Loucy (cell line): ENCODE results near the gene ITGAL.

Source experiments
- H2AFZ ChIP-seq: fragments of 200-600 bp; sonication (generic); 2 replicates; pipeline ENCODE4 v1.6.0; 2016; ENCODE audit warnings: antibody characterized with exemption, mild to moderate bottlenecking, low read length, moderate library complexity
- H3F3A ChIP-seq: fragments of 200-600 bp; 2 replicates; pipeline ENCODE4 v1.6.0; 2016; ENCODE audit warnings: antibody characterized with exemption, low read depth, mild to moderate bottlenecking
- H3K27me3 ChIP-seq: fragments of 200-600 bp; sonication (generic); 2 replicates; pipeline ENCODE4 v1.6.1; 2014; ENCODE audit warnings: low read length, mild to moderate bottlenecking; ENCODE audit not compliant: insufficient read depth, poor library complexity, severe bottlenecking
- H3K36me3 ChIP-seq: fragments of 200-600 bp; sonication (generic); 2 replicates; pipeline ENCODE4 v1.6.1; 2016; ENCODE audit warnings: low read length; ENCODE audit not compliant: insufficient read depth
- H3K4me1 ChIP-seq: fragments of 200-600 bp; sonication (generic); 2 replicates; pipeline ENCODE4 v1.5.1; 2014; ENCODE audit warnings: low read length, mild to moderate bottlenecking; ENCODE audit not compliant: insufficient read depth, poor library complexity, severe bottlenecking
- H3K4me2 ChIP-seq: fragments of 200-600 bp; sonication (generic); 2 replicates; pipeline ENCODE4 v1.6.0; 2014; ENCODE audit warnings: antibody characterized with exemption, low read length, low read depth, mild to moderate bottlenecking; ENCODE audit not compliant: poor library complexity, severe bottlenecking
- H3K4me3 ChIP-seq: fragments of 200-600 bp; sonication (generic); 2 replicates; pipeline ENCODE4 v1.5.1; 2014; ENCODE audit warnings: low read length, mild to moderate bottlenecking, mixed read lengths; ENCODE audit not compliant: poor library complexity, severe bottlenecking
- H3K79me2 ChIP-seq: fragments of 200-600 bp; sonication (generic); 2 replicates; pipeline ENCODE4 v1.6.1; 2014; ENCODE audit warnings: low read length; ENCODE audit not compliant: insufficient read depth
- H3K9ac ChIP-seq: fragments of 200-600 bp; sonication (generic); 2 replicates; pipeline ENCODE4 v1.6.0; 2014; ENCODE audit warnings: mild to moderate bottlenecking, low read depth, low read length, moderate library complexity; ENCODE audit not compliant: poor library complexity, severe bottlenecking
- H3K9me2 ChIP-seq: fragments of 200-600 bp; sonication (generic); replicated peaks from 2 replicates; pipeline ENCODE4 v1.6.1; 2016; ENCODE audit warnings: low read depth, low read length, mixed read lengths
- H3K9me3 ChIP-seq: fragments of 200-600 bp; sonication (generic); 2 replicates; pipeline ENCODE4 v1.6.1; 2014; ENCODE audit warnings: mild to moderate bottlenecking, antibody characterized with exemption, low read length, low read depth; ENCODE audit not compliant: insufficient read depth
- H4K20me1 ChIP-seq: fragments of 200-600 bp; sonication (generic); 2 replicates; pipeline ENCODE4 v1.6.0; 2014; ENCODE audit warnings: antibody characterized with exemption, low read length, mild to moderate bottlenecking; ENCODE audit not compliant: insufficient read depth, poor library complexity, severe bottlenecking
- EZH2phosphoT487 ChIP-seq: fragments of 200-600 bp; IDR thresholded peaks from 2 replicates; pipeline ENCODE4 v1.6.1; 2018; ENCODE audit warnings: antibody characterized with exemption, mild to moderate bottlenecking, moderate library complexity, borderline replicate concordance
- TF ChIP-seq, protein P1 (sequence below): fragments of 200-600 bp; sonication (generic); conservative IDR thresholded peaks from 2 replicates; pipeline ENCODE4 v1.5.1; 2014; ENCODE audit warnings: mild to moderate bottlenecking, antibody characterized with exemption, low read length

ITGAL gene

DNA sequence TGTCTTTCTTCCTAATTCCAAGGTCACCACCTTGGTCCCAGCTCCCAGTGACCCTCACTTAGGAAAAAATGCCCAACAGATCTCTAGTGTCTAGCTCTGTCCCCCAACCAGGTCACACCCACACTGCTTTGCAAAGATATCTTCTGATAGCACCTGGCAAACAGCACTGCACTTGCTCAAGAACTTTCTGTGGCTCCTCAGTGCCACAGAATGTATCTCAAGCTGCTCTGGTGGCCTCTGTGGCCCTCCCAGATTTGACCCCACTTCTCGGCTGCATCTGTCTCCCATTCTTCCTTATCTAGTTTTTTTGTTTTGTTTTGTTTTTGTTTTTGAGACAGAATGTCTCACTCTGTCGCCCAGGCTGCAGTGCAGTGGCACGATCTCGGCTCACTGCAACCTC, 94.0 kb downstream of the ITGAL start:
- TF ChIP-seq, protein P1, sequence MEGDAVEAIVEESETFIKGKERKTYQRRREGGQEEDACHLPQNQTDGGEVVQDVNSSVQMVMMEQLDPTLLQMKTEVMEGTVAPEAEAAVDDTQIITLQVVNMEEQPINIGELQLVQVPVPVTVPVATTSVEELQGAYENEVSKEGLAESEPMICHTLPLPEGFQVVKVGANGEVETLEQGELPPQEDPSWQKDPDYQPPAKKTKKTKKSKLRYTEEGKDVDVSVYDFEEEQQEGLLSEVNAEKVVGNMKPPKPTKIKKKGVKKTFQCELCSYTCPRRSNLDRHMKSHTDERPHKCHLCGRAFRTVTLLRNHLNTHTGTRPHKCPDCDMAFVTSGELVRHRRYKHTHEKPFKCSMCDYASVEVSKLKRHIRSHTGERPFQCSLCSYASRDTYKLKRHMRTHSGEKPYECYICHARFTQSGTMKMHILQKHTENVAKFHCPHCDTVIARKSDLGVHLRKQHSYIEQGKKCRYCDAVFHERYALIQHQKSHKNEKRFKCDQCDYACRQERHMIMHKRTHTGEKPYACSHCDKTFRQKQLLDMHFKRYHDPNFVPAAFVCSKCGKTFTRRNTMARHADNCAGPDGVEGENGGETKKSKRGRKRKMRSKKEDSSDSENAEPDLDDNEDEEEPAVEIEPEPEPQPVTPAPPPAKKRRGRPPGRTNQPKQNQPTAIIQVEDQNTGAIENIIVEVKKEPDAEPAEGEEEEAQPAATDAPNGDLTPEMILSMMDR: no peak
- TF ChIP-seq EZH2phosphoT487: no peak
- H3K36me3 ChIP-seq: no peaks in the 10 kb centered on the region
- H3K9me2 ChIP-seq: no peaks in the 10 kb centered on the region
- H3K9me3 ChIP-seq: no peaks in the 10 kb centered on the region
- peaks cover 14% of the 10 kb centered on the region for H3K79me2 ChIP-seq
- H2AFZ ChIP-seq: no peak overlapping the region
- H3K9ac ChIP-seq: no peak overlapping the region
- H3K4me2 ChIP-seq: no peak overlapping the region
- H3F3A ChIP-seq: no peaks in the 10 kb centered on the region
- peaks cover 16% of the 10 kb centered on the region for H3K4me1 ChIP-seq
- no peaks in the 10 kb centered on the region for H3K27me3 ChIP-seq
- H3K4me3 ChIP-seq: no peak overlapping the region
- no peaks in the 10 kb centered on the region for H4K20me1 ChIP-seq

DNA sequence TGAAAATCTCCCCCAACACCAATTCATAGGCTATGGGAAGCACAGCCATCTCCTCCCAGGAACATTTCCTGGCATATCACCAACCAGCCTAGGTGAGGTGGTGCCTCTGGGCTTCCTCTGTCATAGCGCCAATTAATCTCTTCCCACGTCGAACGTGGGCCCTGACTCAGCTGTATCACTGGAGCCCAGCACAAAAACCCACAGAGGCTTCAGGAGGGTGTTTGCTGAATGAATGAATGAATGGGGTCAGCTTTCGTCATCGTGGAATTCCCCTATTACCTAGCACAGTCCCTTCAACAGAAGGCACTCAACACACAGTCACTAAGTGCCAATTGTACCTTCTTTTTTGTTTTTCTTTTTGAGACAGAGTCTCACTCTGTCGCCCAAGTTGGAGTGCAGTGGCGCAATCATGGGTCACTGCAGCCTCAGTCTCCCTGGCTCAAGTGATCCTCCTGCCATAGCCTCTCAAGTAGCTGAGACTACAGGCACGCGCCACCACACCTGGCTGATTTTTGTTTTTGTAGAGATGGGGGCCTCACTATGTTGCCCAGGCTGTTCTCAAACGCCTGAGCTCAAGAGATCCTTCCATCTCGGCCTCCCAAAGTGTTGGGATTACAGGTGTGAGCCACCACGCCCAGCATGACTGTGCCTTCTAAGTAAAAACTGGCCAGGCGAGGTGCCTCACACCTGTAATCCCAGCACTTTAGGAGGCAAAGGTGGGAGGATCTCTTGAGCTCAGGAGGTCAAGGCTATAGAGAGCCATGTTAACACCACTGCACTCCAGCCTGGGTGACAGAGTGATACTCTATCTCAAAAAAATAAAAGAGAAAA, 94.8 kb downstream of the ITGAL start:
- no peaks in the 10 kb centered on the region for H3F3A ChIP-seq
- H3K4me1 ChIP-seq: peaks cover 18% of the 10 kb centered on the region
- no peaks in the 10 kb centered on the region for H3K27me3 ChIP-seq
- no peak overlapping the region for H3K9ac ChIP-seq
- no peaks in the 10 kb centered on the region for H3K9me3 ChIP-seq
- no peaks in the 10 kb centered on the region for H3K36me3 ChIP-seq
- H3K79me2 ChIP-seq: peaks cover 14% of the 10 kb centered on the region
- TF ChIP-seq, protein P1: no peak
- TF ChIP-seq EZH2phosphoT487: no peak
- H4K20me1 ChIP-seq: no peaks in the 10 kb centered on the region
- H3K4me2 ChIP-seq: peak overlapping the region; percentile 19
- H2AFZ ChIP-seq: no peak overlapping the region
- H3K4me3 ChIP-seq: no peak overlapping the region
- no peaks in the 10 kb centered on the region for H3K9me2 ChIP-seq

DNA sequence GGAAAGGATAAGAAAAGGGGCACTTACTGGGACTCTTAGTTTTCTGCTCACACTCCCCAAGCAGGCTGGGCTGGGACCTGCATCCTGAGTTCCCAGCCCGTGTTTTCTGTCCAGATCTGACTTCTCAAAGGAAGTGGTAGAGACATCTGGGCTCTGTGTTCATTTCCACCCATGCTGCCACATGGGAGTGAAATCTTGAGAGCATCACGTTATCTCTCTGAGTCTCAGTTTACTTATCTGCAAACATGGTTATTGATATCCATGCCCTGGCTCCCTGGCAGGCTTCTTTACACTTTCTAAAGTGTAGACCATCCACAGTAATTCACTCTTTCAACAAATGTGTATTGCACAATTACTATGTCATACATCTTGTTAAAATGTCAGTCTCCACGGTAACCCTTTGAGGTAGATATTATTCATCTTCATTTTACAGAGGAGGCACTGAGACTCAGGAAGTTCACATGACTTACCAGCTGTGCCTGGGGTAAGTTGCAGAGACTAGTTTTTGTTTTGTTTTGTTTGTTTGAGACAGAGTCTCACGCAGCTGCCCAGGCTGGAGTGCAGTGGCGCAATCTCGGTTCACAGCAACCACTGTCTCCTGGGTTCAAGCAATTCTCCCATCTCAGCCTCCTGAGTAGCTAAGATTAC, 95.6 kb downstream of the ITGAL start:
- TF ChIP-seq, protein P1: no peak
- TF ChIP-seq EZH2phosphoT487: no peak
- Histone ChIP-seq H3F3A (no peaks in the 10 kb centered on the region), H3K4me3 (peak overlapping the region; percentile 9), H2AFZ (no peak overlapping the region), H3K4me1 (peaks cover 25% of the 10 kb centered on the region), H3K4me2 (peak overlapping the region; percentile 19), H3K9me2 (no peaks in the 10 kb centered on the region), H3K27me3 (no peaks in the 10 kb centered on the region), H4K20me1 (no peaks in the 10 kb centered on the region), H3K9me3 (no peaks in the 10 kb centered on the region), H3K9ac (no peak overlapping the region), H3K36me3 (no peaks in the 10 kb centered on the region), H3K79me2 (peaks cover 18% of the 10 kb centered on the region)
